SKM-1 (cell line): ENCODE measurements around the gene IRF4.

ENCODE experiments used
- DNase-seq: peaks from one replicate; lab custom pipeline; 2025; ENCODE audit not compliant: unreplicated experiment; lab: John Stamatoyannopoulos, UW

IRF4 gene

DNA sequence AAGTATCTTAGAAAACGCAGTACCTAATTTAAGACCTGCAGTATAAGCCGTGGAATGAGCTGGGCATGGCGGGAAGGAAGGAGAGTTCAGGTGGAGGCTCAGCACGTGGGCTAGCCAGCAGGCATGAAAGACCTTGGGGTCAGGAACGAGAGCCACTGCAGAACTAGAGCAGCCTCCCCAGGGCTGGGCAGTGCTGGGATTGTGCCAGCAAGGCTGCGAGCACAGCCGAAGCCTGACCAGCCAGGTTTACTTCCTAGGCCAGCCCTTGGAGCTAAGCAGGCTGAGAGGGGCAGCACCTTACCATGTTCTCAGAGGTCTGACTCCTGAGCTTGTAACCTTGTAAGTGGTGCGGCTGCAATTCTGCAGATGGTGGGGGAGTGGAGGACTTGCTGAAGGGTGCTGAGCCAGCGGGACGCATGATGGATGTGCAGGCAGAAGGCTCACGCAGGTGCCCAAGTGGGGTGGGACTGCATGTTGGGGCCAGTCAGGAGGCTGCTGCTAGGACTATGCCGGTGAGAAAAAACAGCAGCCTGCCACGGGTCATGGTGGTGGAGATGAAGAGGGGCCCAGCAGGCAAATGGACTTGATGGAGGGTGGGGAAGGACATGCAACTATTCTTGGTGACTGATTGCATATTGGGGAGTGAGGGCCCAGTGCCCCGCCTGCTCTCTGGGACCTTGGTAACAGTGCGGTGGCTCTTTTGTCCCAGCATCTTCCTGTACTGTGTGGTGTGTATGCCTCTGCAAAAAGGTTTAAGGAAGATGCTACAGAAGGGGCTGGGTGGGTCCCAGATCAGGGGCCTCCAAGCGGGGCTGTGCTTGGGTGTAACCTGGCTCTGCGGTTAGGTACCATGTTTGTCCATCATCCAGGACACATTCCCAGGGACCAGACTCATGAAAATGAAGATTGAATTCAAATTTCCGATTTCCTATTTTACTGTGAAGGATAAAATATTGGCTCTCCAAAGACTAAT lies 37.6 kb upstream of the IRF4 start:
- DNase-seq = no peak

DNA sequence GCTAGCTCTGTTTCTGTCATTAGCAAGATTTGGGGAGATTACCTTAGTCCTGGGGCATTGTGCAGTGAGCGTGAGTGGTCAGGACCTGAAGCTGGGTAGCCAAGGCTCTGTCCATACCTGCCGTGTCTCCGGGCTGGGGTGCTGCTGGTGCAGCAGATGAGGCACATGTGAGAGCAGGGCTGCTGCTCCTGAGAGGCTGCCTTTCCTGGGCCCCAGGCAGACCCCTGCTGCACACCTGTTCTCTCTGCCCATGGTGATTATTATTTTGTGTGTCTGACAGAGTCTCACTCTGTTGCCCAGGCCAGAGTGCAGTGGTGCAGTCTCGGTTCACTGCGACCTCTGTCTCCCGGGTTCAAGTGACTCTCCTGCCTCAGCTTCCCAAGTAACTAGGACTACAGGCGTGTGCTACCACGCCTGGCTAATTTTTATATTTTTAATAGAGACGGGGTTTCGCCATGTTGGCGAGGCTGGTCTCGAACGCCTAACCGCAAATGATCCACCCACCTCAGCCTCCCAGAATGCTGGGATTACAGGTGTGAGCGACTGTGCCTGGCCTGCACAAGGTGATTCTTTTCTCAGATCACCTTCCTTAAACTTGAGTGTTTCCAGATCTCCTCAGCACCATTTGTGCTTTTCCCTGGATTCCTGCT lies 36.8 kb upstream of the IRF4 start:
- no peak for DNase-seq

DNA sequence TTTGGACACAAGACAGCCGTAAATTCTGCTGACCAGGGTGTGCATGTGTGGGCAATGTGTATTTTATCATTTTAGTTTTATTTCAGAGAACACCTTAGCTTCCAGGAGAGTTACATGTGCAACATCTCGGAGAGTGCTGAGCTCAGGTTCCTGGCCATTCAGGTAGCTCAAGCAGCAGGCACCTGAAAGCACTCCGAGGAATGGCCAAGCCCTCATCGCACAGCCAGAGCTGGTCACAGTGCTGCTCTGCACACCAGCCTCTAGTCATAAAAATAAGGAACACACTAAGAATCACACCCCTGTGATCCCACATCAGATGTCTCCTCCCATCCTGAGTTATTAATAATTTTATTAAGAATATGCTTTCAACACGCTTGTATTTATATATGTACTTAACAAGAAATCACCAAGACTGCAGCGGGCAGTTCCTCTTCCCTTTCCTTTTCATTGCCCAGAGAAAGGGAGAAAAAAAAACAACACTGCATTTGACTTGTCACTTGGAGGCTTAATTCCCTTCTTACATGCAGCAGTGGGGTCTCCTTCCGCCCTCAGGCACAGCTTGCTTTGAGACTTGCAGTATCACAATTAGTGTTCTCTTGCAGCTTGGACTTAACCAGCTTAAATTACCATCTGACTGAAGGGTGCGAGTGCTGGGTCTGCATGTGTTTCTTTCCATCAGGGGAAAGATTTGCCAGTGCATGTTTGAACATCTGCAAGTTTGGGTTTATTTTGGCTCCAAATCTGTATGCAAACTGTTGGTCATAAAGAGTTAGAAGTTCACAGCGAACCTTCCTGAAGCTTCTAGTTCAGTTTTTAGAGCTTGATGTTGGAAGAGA lies 36.0 kb upstream of the IRF4 start:
- no peak for DNase-seq

DNA sequence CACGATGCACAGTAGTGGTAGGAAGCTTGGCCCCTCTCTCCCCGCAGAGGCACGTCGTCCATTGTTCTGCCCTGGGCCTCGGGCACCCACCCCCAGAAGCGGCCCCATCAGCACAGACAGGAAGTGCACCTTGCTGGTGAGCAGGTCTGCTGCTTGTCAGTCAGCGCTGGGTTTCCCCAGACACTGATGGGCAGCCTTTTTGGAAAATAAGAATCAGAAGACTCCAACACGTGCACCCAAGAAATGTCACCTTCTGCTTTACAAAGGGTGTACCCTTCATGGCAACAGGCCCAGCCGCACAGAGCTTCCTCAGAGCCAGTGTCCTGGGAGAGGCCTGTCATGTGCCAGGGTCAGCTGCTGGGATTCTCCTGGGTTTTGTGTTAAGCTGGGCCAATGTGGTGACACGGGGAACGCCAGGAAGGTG lies 34.7 kb upstream of the IRF4 start:
- DNase-seq = no peak

DNA sequence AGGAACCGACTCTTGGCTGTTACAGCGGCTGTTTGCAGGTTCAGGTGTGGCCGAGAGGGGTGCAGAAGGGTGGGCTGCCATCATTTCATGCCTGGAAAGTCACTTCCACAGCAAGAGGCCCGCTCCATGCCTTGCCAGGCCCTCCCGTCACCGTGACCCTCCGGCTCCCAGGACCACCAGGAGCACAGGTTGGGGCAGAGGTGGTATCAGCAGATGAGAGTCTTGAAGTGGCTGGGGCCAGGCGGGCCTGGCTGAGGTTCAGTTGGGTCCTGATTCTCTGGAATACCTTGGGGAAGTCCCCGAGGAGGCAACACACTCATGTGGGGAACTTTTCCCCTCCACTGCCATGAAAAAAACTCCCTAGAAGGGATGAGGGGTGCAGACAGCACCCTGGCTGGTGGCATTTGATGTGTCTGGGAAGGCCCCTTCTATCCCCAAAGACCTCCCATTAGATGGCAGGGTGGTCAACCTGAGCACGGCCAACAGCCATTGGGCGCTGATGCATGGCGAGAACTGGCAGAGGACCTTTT lies 34.2 kb upstream of the IRF4 start:
- no peak for DNase-seq

DNA sequence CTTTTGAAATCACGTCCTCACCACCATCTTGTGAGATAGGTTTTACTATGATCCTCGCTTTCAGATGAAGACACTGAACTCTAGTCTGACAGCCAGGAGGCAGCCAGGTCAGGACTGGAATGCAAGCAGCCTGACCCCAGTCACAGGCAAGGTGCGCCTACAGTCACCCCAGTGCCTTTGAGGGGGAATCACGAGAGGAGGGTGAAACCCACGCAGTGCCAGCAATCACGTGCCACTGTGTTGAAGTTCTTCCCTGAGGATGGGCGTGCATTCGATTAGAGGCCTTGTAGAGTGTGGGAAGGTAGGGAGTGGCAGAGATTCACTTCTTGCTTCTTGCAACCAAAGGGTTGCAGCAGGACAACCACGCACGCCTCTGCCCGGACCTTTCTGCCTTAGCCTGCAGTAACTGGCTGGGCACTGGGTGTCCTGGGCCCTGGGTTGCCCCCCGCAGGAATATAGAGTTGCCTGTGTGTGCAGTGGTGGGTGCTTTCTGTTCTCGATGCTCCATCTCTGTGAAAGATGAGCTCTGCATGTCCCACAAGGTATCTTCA lies 33.7 kb upstream of the IRF4 start:
- DNase-seq = no peak

DNA sequence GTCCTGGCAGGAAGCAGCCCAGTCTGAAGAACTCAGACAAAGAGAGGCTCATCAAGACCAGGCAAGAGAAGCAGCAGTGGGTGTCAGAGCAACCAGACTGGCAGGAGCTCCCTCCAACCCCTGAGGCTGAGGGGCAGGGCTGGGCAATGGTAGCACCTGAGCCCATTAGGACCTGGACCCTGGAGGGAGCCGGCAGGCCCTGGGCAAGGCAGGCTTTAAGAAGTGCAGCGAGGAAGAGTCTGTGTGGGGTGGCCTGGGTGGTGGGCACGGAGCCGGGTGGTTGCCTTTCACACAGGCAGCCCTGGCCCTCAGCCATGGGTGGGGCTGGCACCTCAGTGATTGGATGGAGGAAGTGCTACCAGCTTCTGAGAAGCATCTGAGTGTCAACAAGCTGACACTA lies 33.1 kb upstream of the IRF4 start:
- DNase-seq = no peak

DNA sequence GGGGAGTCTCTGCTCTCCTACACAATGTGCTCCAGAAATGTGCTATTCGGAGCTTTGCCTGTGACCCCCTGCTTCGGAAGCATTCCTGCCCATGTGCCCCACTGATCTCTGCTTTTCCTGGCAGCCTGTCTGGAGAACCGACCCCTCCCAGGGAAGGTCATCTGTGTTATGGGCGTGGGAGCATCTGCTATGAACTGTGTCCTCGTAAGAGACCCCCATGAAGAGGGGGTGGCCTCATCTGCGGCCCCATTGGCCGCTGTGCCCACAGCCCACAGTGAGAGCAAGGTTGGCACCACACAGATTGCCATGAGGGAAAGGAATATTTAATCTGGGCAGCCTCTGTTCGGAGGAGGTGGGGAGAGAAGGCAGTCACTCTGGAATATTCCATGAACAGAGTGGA lies 32.7 kb upstream of the IRF4 start:
- no peak for DNase-seq

DNA sequence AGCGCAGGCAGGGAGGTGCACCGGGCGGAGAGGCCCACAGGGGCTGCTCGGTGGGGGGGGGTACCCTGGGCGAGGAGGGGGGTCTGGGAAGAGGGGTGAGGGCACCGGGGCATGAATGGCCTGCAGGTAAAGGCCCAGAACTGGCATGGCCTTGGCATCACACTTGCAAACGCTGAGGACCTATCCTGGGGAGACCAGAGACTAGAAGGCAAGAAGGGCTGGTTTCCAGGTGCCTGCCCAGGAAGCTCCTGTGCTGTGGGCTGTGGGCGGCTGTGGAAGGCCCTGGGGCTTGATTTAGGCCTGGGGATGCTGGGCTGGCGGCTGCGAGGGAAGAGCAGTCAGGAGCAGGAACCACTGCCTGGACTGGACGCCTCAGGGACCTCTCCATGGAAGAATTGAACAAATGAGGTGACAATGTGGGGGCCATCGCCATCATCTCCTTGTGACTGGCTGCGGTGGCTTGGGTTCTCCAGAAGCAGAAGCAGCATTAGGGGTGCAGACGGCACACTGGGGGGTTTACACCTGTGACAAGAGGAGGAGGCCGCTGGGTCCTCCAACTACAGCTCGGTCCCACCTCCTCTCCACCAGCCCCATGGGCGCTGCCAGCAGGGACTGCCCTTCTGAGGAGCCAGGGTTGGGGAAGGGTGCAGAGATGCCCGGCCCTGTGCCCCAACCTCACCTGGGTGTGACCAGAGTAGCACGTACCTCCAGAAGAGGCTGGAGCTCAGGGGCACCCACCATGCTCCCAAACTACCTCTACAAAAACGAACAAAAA lies 32.1 kb upstream of the IRF4 start:
- no peak for DNase-seq

DNA sequence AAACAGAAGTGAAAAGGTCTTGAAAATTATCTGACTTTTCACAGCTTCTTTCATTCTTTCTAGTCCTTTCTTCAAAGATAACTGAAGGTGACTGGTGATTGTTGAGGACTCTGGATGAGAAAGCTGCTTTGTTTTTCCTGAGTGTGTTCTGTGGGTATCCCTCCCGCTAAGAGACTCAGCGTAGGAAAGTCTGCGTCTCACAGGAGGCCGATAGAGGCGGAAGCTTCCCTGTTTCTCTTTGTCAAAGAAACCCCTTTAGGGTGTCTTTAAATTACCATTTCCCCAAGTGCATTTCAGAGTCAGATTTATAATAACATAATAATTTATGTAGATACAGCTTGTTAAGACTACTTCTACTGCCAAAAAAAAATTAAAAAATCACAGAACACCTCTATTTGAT lies 31.2 kb upstream of the IRF4 start:
- DNase-seq = no peak

DNA sequence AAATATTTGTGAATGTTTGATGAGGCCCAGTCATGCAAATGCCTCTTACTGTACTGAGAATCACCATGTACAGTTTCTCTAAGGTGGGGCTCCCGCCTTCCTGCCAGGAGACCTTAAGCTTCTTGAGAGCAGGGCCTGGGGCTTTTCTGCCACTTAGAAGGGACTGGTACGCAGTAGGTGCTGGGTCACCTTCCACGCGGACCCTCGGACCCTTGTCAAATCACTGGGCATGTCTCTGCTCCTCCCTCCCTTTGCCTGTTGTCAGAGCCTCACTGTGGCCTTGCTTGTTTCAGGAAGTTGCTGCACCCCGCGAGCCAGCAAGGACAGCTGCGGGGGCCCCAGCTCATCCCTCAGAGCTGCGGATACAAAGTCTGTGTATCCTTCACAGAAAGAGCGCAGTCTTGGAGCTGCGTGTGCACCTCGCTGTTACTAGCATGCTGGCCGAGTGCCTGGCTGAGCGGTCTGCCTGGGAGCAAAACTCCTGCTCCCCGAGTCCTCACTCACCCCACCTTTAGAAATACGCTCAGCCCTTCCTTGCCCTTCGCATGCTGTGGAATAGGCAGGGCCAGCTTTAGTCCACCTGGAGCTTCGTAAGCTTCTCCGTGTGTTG lies 30.7 kb upstream of the IRF4 start:
- DNase-seq = no peak

DNA sequence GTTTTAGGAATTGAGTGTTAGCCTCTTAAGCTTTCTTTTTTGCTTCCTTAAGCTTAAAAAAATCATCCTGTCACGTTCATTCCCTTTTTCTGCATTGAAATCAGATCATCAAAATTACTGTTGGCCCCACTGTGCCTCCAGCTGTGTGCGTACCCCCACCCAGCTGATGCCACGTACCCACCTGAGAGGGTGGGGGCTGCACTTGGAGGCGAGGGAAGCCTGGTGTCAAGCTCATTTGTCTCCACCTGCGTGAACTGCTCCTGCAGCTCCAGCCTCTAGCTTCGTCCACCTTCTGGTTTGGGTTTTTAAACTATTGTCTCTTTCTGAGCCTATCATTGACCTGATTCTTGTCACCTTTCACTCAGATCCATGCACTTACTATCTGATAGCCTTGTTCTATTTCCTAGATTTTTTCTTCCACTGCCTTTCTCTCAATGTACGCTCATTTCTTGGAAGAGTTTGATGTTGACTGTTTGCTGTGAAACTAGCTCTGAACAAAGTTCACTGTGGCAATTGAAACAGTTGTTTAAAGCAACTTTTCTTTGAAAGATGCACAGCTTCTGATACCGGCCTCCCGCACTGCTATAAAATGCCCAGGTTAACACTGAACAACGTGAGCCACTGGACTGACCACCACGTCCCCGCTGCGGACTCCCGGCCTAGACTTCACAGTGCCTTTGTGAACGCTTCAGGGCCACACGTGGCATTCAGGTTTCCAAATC lies 30.0 kb upstream of the IRF4 start:
- no peak for DNase-seq

DNA sequence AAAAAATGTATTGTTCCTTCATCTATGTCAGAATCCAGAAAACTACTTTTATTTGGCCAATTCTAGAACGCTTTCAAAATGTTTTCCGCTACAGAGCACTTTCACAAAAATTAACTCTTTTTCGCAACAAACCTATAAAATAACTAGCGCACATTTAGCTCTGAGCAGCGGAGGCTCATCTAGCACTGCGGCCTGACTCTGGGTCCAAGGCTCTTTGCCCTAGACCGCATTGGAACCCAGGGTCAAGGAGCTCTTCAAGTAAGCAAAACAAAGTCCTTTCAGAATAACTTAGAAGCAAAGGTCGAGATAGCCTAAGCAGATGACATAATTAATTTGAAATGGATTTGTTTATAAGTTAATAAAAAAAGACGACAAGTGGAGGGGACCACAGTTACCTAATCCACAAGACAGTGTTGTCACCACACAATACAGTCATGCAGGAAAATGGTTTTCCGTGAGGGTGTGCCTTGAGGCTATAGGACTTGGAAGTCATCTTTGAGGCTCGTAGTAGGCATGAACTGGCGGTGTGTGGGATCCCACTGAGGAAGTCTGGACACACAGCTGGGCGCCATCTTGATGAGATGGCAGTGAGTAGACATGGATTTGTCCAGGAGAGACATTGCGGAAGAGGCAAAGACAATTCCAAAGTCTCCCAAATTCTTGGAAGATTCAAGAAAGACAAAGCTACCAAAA lies 29.2 kb upstream of the IRF4 start:
- DNase-seq = no peak

DNA sequence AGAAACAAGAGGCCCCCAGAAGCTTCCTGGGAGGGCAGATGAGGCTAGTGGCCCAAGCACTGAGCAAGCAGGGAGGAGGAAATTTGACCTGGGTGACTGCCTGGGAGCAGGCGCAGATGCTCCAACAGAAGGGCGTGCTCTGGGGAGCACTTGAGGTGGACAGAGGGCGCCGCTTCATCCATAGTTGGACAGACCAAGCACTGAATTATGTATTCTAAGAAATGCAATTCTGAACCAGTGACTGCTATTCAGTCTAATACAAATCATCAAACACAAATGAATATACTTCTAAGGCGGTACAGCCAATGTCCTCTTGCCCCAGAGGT lies 28.7 kb upstream of the IRF4 start:
- no peak for DNase-seq

DNA sequence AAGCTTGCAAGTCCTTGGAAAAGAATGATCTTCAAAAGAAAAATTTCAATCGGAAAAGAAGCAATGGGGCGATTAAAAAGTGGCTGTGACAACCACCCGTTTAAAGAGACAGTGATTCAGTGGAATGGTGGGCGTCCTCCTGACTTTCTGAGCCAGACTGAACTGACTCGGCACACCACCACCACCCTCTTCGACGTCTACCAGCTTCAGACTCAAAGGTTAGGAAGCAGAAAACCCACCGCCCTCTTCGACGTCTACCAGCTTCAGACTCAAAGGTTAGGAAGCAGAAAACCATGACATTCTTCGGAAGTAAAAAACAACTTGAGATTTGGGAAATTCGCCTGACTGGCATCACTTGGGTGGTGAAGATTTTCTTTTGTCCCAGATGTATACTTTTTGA lies 28.3 kb upstream of the IRF4 start:
- no peak for DNase-seq

DNA sequence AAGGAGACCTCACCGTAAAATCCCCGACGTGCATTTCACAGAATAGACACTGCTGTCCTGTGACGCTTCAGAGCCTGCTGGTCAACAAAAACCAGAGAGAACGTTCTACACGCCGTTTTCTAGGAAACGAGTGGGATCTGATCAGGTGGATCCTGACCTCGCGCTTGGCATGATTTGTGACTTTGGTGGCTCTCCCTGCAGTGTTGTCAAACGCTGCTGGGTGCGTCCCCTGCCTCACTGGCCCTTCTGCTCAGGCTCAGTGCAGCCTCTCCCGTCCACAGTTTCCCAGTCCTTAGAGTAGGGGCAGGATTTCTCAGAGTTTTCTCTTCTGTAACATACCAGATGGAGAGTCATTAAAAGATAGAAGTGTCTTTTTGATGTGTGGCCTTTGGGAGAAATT lies 27.6 kb upstream of the IRF4 start:
- DNase-seq = no peak

DNA sequence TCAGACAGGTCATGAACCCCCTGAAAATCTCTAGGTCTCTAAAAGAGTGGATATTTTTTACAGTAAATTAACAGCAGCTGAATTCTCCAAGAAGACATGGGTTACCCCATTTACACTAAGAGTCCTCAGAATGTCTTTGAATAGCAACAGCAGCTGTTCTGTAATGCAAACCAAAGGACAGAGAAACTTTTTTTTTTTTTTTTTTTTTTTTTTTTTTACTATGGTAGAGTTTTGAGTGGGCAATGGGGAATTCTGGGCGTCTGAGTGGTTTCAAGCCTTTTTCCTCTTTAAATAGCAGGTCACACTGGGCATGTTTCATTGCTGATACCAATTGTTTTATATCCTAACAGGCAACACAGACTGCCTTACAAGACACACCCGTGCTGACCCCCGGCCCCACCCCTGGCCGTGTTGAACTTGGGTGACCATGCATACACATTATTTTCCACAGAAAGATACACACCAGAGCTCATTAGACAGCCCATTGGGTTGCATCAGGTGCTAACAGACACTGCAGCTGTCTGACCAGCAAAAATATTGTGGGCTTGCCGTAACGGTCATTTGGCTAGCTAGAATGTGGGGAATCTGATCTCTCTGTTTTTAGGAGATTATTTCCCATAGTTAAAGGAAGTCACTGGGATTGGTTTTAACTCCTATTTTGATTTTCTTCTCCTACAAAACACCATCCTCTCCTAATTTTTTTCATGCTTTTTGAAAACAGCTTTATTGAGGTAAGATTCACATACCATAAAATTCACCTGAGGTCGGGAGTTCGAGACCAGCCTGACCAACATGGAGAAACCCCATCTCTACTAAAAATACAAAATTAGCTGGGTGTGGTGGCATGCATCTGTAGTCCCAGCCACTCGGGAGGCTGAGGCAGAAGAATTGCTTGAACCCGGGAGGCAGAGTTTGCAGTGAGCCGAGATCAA lies 26.7 kb upstream of the IRF4 start:
- DNase-seq = no peak

DNA sequence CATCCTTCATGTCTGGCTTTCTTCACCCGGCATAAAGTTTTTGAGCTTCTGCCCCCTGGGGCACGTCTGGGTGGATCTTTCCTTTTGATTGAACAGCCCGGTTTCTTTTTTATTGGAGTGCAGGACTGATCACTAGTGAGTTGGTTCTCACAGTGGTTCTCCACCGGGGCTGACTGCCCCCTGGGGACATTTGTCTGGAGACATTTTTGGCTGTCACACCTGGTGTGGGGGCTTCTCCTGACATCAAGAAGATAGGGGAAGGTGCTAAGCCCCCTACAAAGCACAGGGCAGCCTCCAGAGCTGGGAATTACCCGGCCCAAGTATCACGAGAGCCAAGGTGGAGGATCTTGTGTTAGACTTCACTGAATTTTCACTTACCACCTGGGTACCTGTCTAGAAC lies 25.7 kb upstream of the IRF4 start:
- no peak for DNase-seq
